ENCODE data around the gene MDM4. TPM values are rescaled to one million over a fixed set of nuclear protein-coding genes. Genes with fewer than 3 reads are reported as not detected.

The MDM4 gene
- total RNA-seq, 1 donor from 2014 or later = 39.1 TPM

- no peak overlapping the region for H3K27ac Mint-ChIP-seq (ENCODE audit: unreplicated experiment)
- DNase-seq (ENCODE audit: low spot score) = no peak
- peaks cover 4% of the 10 kb centered on the region for H3K27me3 Mint-ChIP-seq (ENCODE audit: low read depth)
- H3K9me3 Mint-ChIP-seq (ENCODE audit: low read depth) = no peaks in the 10 kb centered on the region
- TF ChIP-seq, protein P1, sequence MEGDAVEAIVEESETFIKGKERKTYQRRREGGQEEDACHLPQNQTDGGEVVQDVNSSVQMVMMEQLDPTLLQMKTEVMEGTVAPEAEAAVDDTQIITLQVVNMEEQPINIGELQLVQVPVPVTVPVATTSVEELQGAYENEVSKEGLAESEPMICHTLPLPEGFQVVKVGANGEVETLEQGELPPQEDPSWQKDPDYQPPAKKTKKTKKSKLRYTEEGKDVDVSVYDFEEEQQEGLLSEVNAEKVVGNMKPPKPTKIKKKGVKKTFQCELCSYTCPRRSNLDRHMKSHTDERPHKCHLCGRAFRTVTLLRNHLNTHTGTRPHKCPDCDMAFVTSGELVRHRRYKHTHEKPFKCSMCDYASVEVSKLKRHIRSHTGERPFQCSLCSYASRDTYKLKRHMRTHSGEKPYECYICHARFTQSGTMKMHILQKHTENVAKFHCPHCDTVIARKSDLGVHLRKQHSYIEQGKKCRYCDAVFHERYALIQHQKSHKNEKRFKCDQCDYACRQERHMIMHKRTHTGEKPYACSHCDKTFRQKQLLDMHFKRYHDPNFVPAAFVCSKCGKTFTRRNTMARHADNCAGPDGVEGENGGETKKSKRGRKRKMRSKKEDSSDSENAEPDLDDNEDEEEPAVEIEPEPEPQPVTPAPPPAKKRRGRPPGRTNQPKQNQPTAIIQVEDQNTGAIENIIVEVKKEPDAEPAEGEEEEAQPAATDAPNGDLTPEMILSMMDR (IDR thresholded peaks at IDR 0.05) = no peak
- H3K4me1 Mint-ChIP-seq (ENCODE audit: low read depth) = peaks cover 13% of the 10 kb centered on the region
- H3K36me3 Mint-ChIP-seq (ENCODE audit: low read depth) = peaks cover 3% of the 10 kb centered on the region
- H3K4me3 Mint-ChIP-seq (ENCODE audit: unreplicated experiment) = no peak overlapping the region
These were observed 60.2 kb downstream of the MDM4 start for GRCh38 chr1:204576422-204576821.

DNA sequence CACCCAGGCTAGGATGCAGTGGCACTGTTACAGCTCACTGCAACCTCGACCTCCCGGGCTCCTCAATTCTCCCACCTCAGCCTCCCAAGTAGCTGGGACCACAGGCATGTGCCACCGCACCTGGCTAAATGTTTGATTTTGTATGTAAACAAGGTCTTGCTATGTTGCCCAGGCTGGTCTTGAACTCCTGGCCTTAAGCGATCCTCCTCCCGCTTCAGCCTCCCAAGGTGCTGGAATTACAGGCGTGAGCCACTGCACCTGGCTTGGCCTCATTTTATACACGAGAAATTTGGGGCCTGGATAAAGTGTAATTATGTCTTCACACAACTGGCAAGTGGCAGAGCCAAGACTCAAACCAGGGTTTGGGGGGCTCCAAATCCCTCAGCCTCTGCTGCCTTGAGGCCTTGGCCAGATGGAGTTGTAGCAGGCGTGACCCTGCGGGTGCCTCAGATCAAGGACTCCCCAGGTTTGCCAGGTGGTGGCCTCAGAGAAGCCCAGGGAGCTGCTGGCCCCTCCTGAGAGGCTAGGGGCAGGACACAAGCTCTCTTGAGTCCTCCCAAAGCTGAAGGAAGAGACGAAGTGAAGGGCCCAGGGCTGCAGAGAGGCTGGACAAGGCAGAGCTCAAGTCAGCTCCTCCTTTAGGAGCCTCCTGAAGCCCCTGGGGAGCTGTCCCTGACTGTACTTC is 61.7 kb downstream of the MDM4 start:
- DNase-seq (ENCODE audit: low spot score) = no peak
- TF ChIP-seq, protein P1 (IDR thresholded peaks at IDR 0.05) = no peak
- Mint-ChIP-seq H3K27ac (ENCODE audit: unreplicated experiment) (no peak overlapping the region), H3K27me3 (ENCODE audit: low read depth) (peaks cover 4% of the 10 kb centered on the region), H3K9me3 (ENCODE audit: low read depth) (no peaks in the 10 kb centered on the region), H3K4me1 (ENCODE audit: low read depth) (peaks cover 13% of the 10 kb centered on the region), H3K4me3 (ENCODE audit: unreplicated experiment) (no peak overlapping the region), H3K36me3 (ENCODE audit: low read depth) (no peaks in the 10 kb centered on the region)

- H3K9me3 Mint-ChIP-seq (ENCODE audit: low read depth) = no peaks in the 10 kb centered on the region
- H3K36me3 Mint-ChIP-seq (ENCODE audit: low read depth) = no peaks in the 10 kb centered on the region
- TF ChIP-seq, protein P1 (IDR thresholded peaks at IDR 0.05) = no peak
- DNase-seq (ENCODE audit: low spot score) = no peak
- peaks cover 4% of the 10 kb centered on the region for H3K27me3 Mint-ChIP-seq (ENCODE audit: low read depth)
- no peak overlapping the region for H3K4me3 Mint-ChIP-seq (ENCODE audit: unreplicated experiment)
- H3K27ac Mint-ChIP-seq (ENCODE audit: unreplicated experiment) = no peak overlapping the region
- peaks cover 11% of the 10 kb centered on the region for H3K4me1 Mint-ChIP-seq (ENCODE audit: low read depth)
These were observed 62.9 kb downstream of the MDM4 start for GRCh38 chr1:204578867-204579664.

DNA sequence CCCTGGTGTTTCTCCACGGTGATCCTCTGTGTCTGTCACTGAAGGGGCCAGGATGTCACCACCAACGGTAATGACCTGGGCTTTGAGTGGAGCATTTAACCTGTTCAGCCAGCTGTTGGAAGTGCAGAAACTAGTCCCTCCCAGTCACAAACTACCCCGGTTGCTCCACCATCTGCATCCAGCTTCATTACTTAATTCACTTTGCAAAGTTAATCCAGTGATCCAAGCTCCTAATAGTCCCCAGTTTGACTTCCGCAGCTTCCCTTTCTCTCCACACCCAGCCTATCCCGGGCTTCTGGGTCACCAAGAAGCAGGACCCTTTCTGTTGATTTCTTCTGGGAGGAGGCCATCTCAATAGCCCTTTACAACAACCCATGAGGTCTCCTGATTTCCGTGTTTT is 63.5 kb downstream of the MDM4 start:
- H3K27ac Mint-ChIP-seq (ENCODE audit: unreplicated experiment) = no peak overlapping the region
- DNase-seq (ENCODE audit: low spot score) = no peak
- no peaks in the 10 kb centered on the region for H3K9me3 Mint-ChIP-seq (ENCODE audit: low read depth)
- H3K4me3 Mint-ChIP-seq (ENCODE audit: unreplicated experiment) = no peak overlapping the region
- H3K36me3 Mint-ChIP-seq (ENCODE audit: low read depth) = no peaks in the 10 kb centered on the region
- TF ChIP-seq, protein P1 (IDR thresholded peaks at IDR 0.05) = no peak
- H3K4me1 Mint-ChIP-seq (ENCODE audit: low read depth) = peaks cover 5% of the 10 kb centered on the region
- H3K27me3 Mint-ChIP-seq (ENCODE audit: low read depth) = peaks cover 4% of the 10 kb centered on the region

DNA sequence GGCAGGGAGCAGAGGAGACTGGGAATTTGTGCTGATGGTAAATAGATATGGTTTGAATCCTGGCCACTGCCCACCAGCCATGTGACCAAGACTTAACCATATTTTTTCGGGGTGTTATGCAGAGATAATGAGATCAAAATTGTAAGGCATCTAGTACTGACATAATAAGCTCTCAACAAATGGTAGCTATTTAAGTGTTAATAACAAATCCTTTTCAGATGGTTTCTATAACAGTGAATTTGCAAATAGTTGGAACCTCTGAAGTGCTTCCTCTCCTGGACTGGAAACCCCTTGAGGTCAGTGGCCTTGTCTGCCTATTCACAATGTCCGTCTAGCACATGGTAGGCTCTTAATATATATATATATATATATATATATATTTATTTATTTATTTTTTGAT is 64.7 kb downstream of the MDM4 start:
- no peak for DNase-seq (ENCODE audit: low spot score)
- H3K4me3 Mint-ChIP-seq (ENCODE audit: unreplicated experiment) = no peak overlapping the region

More for the DNA sequence above, 64.7 kb downstream of the MDM4 start:
- Mint-ChIP-seq H3K27ac (ENCODE audit: unreplicated experiment) (no peak overlapping the region), H3K9me3 (ENCODE audit: low read depth) (no peaks in the 10 kb centered on the region), H3K36me3 (ENCODE audit: low read depth) (no peaks in the 10 kb centered on the region), H3K4me1 (ENCODE audit: low read depth) (peaks cover 5% of the 10 kb centered on the region), H3K27me3 (ENCODE audit: low read depth) (no peaks in the 10 kb centered on the region)
- TF ChIP-seq, protein P1 (IDR thresholded peaks at IDR 0.05) = no peak
